K562 (cell line): ENCODE data around the gene AFF3. TPM values are rescaled to one million over a fixed set of nuclear protein-coding genes. Genes with fewer than 3 reads are reported as not detected.

ENCODE experiments used
- ATAC-seq: fragments of 200-7000 bp; cut with Tn5 transposase; 3 replicates; pipeline ENCODE4 v1.9.1; 2020; ENCODE audit warnings: moderate library complexity
- BruUV-seq: library from RNA; stranded (reverse); fragments of 400-500 nt; replicated peaks from 2 replicates; lab custom pipeline; 2021; lab: Mats Ljungman, UMichigan
- CTCF ChIA-PET: fragments of 300-600 bp; formaldehyde crosslinking; extraction: SDS; loops from one replicate; lab custom pipeline; 2021; ENCODE audit warnings: low intra/inter-chr PET ratio; lab: Yijun Ruan, JAX
- POLR2A ChIA-PET: fragments of 300-600, 350-650 bp; sonication (Branson Sonifier 250); formaldehyde crosslinking; extraction: SDS; loops from one replicate; lab custom pipeline; 2021; ENCODE audit warnings: antibody characterized with exemption, inconsistent platforms; lab: Yijun Ruan, JAX
- DNase-seq, 4 experiments: peaks; one replicate each; pipeline versions ENCODE4 v3.0.0 to v3.0.0-alpha.2; 2011 to 2018; ENCODE audit warnings: low spot score in 3 of 4, mixed read lengths in 3 of 4; ENCODE audit errors: extremely low read depth in 1 of 4
- FAIRE-seq: peaks from 2 replicates; lab custom pipeline; 2011; peaks lifted over from hg19 to GRCh38; lab: Jason Lieb, UNC
- H2AFZ ChIP-seq: 2 replicates; pipeline ENCODE4 v1.6.0; 2011; ENCODE audit warnings: low read depth, low read length, control low read depth, inconsistent platforms
- H3K27ac ChIP-seq: fragments of 200-600 bp; 3 replicates; pipeline ENCODE4 v1.8.0; 2011; ENCODE audit warnings: low read depth, mild to moderate bottlenecking, control low read depth, inconsistent platforms, low read length, moderate library complexity, mixed read lengths; ENCODE audit errors: extremely low read depth
- H3K27me3 ChIP-seq, 2 experiments: fragments of 300-600 bp in 1 of 2; 2 replicates in 1 of 2; 3 replicates in 1 of 2; pipeline versions ENCODE4 v1.6.0 to v1.8.0; 2011; ENCODE audit warnings: inconsistent platforms in 2 of 2, low read length in 2 of 2, mild to moderate bottlenecking in 1 of 2, mixed read lengths in 1 of 2, moderate library complexity in 1 of 2; ENCODE audit not compliant: control insufficient read depth in 2 of 2, insufficient read depth in 2 of 2
- H3K36me3 ChIP-seq: fragments of 300-600 bp; 3 replicates; pipeline ENCODE4 v1.8.0; 2011; ENCODE audit warnings: mild to moderate bottlenecking, low read length, inconsistent platforms; ENCODE audit not compliant: control insufficient read depth, insufficient read depth
- H3K4me1 ChIP-seq, 2 experiments: fragments of 200-600 bp in 1 of 2; replicated peaks in 1 of 2; 2 replicates in 1 of 2; 3 replicates in 1 of 2; pipeline versions ENCODE4 v1.5.1 to v1.8.0; 2011; ENCODE audit warnings: inconsistent platforms in 2 of 2, low read length in 2 of 2, mild to moderate bottlenecking in 1 of 2, mixed read lengths in 1 of 2, moderate library complexity in 1 of 2; ENCODE audit not compliant: control insufficient read depth in 2 of 2, insufficient read depth in 2 of 2
- H3K4me2 ChIP-seq: 2 replicates; pipeline ENCODE4 v1.6.1; 2011; ENCODE audit warnings: low read length, control low read depth, inconsistent platforms, mixed read lengths; ENCODE audit not compliant: insufficient read depth
- H3K4me3 ChIP-seq: fragments of 200-600 bp; sonication (generic), shearing (Covaris generic); 2 replicates; pipeline ENCODE4 v1.5.1; 2016; ENCODE audit warnings: control low read depth, inconsistent platforms
- H3K79me2 ChIP-seq: fragments of 200-600 bp; 3 replicates; pipeline ENCODE4 v1.8.0; 2011; ENCODE audit warnings: low read length, inconsistent platforms; ENCODE audit not compliant: control insufficient read depth, insufficient read depth
- H3K9ac ChIP-seq, 2 experiments: 2 replicates each; pipeline versions ENCODE4 v1.6.0 to v1.6.1; 2011; ENCODE audit warnings: low read depth in 2 of 2, low read length in 2 of 2, control low read depth in 1 of 2, inconsistent platforms in 1 of 2, mild to moderate bottlenecking in 1 of 2, mixed read lengths in 1 of 2; ENCODE audit not compliant: insufficient read depth in 1 of 2
- H3K9me1 ChIP-seq: one replicate; pipeline ENCODE4 v1.6.0; 2011; ENCODE audit warnings: inconsistent platforms, mild to moderate bottlenecking, low read length, moderate library complexity; ENCODE audit not compliant: control insufficient read depth, insufficient read depth
- H3K9me3 ChIP-seq: replicated peaks from 2 replicates; pipeline ENCODE4 v1.5.1; 2011; ENCODE audit warnings: low read depth, low read length, inconsistent platforms; ENCODE audit not compliant: control insufficient read depth, insufficient read depth
- H4K20me1 ChIP-seq: replicated peaks from 2 replicates; pipeline ENCODE4 v1.6.1; 2011; ENCODE audit warnings: low read length, inconsistent platforms, mixed read lengths; ENCODE audit not compliant: control insufficient read depth, insufficient read depth
- CGGBP1 ChIP-seq: fragments of 250-450 bp; sonication (Bioruptor Pico); IDR thresholded peaks from 2 replicates; pipeline ENCODE4 v1.9.0; 2021; ENCODE audit warnings: mild to moderate bottlenecking
- HINFP ChIP-seq: fragments of 450-650 bp; conservative IDR thresholded peaks from 2 replicates; pipeline ENCODE4 v1.6.1; 2016; ENCODE audit warnings: missing genetic modification characterization, low read depth, mild to moderate bottlenecking, control low read depth, missing compliant biosample characterization
- KLF10 ChIP-seq: fragments of 250-450 bp; sonication (Bioruptor Pico); IDR thresholded peaks from 2 replicates; pipeline ENCODE4 v1.6.1; 2021; ENCODE audit warnings: matching md5 sums
- LCOR ChIP-seq: sonication (generic); formaldehyde crosslinking; IDR thresholded peaks from 2 replicates; pipeline ENCODE4 v1.8.0; 2022; ENCODE audit warnings: mild to moderate bottlenecking, missing genetic modification reagents
- NBN ChIP-seq: fragments of 450-650 bp; IDR thresholded peaks from 2 replicates; pipeline ENCODE4 v1.6.1; 2016; ENCODE audit warnings: low read depth, mild to moderate bottlenecking
- NCOA2 ChIP-seq, 2 experiments: fragments of 450-650 bp; IDR thresholded peaks; 2 replicates each; pipeline ENCODE4 v1.6.1; 2018; ENCODE audit warnings: mild to moderate bottlenecking in 2 of 2, moderate library complexity in 1 of 2; ENCODE audit not compliant: partially characterized antibody in 2 of 2
- NFRKB ChIP-seq: fragments of 450-650 bp; IDR thresholded peaks from 2 replicates; pipeline ENCODE4 v1.6.1; 2016; ENCODE audit warnings: low read depth
- RB1 ChIP-seq: fragments of 450-650 bp; IDR thresholded peaks from 2 replicates; pipeline ENCODE4 v1.6.1; 2017; ENCODE audit warnings: low read depth, mild to moderate bottlenecking
- TRIM25 ChIP-seq: fragments of 450-650 bp; IDR thresholded peaks from 2 replicates; pipeline ENCODE4 v1.7.0; 2016; ENCODE audit warnings: borderline replicate concordance
- ZNF197 ChIP-seq: fragments of 200-800 bp; sonication (Bioruptor generic); IDR thresholded peaks from 2 replicates; pipeline ENCODE4 v1.6.1; 2016; ENCODE audit warnings: low read depth, missing genetic modification characterization, missing compliant biosample characterization
- ZNF444 ChIP-seq: fragments of 250-450 bp; sonication (Bioruptor Pico); IDR thresholded peaks from 2 replicates; pipeline ENCODE4 v1.4.0; 2020; ENCODE audit warnings: mild to moderate bottlenecking, moderate library complexity
- ZNF740 ChIP-seq, 3 experiments: fragments of 200-800 bp in 1 of 3; sonication (Bioruptor generic) in 1 of 3; sonication (generic) in 1 of 3; formaldehyde crosslinking in 1 of 3; IDR thresholded peaks; 2 replicates each; pipeline versions ENCODE4 v1.6.1 to v1.8.0; 2016 to 2022; ENCODE audit warnings: mild to moderate bottlenecking in 2 of 3, missing compliant biosample characterization in 2 of 3, missing genetic modification characterization in 2 of 3, missing genetic modification reagents in 1 of 3
- WGBS: fragments of 100-300 bp; shearing (Covaris generic); methylation state at CpG from one replicate; pipeline ENCODE4 v1.1.6; 2016; ENCODE audit warnings: low coverage, mixed read lengths; ENCODE audit not compliant: insufficient coverage; ENCODE audit errors: missing lambda C conversion rate; 5-methylcytosine and 5-hydroxymethylcytosine counted together
- in situ Hi-C: fragments of 300-500 bp; cut with MboI; formaldehyde crosslinking; loops from 4 replicates; pipeline ENCODE4 v1.15.0; 2018; ENCODE audit warnings: inconsistent platforms, mixed read lengths
- intact Hi-C: fragments of 100-400 bp; cut with micrococcal nuclease; formaldehyde crosslinking; loops from 2 replicates; pipeline ENCODE4 v1.14.2; 2022
- polyA plus RNA-seq, 8 experiments: library from polyadenylated mRNA; depleted of rRNA in 4 of 8; stranded (reverse) in 5 of 8; unstranded in 3 of 8; fragments of >200 nt; fragmentation: Nextera tagmentation in 2 of 8; fragmentation: Illumina TruSeq in 1 of 8; extraction: Ambion mirVana in 2 of 8; extraction: Trizol in 1 of 8; gene quantifications; 2 replicates each; pipeline versions ENCODE4 v1.2.1 to v1.2.3, GENCODE V29; 2011 to 2014; ENCODE audit warnings: inconsistent platforms in 1 of 8, missing spikeins in 1 of 8
- total RNA-seq, 7 experiments: library from RNA; depleted of rRNA in 6 of 7; stranded (reverse); fragments of >200 nt in 6 of 7; fragmentation: Illumina TruSeq in 2 of 7; extraction: Trizol in 2 of 7; gene quantifications; 2 replicates each; pipeline versions ENCODE4 v1.2.1 to v1.2.3, GENCODE V29; 2011 to 2021; ENCODE audit warnings: low replicate concordance in 1 of 7
- TF ChIP-seq, protein P1 (sequence below): fragments of 450-650 bp; formaldehyde crosslinking; IDR thresholded peaks from 2 replicates; pipeline ENCODE4 v1.4.0; 2020; ENCODE audit warnings: mild to moderate bottlenecking
- TF ChIP-seq, protein P2 (sequence below): sonication (generic); formaldehyde crosslinking; IDR thresholded peaks from 2 replicates; pipeline ENCODE4 v1.8.0; 2022; ENCODE audit warnings: mild to moderate bottlenecking, missing genetic modification reagents

The AFF3 gene
- total and polyA plus RNA-seq, 9 of the 15 experiments (the other 6 are each of a cell fraction or from before 2014, with no cell fraction given): 0.02 to 0.11 TPM; not detected in 7

GRCh38 chr2:99735753-99736152 is 406.6 kb downstream of the AFF3 start:
- Histone ChIP-seq H3K4me3 (no peak overlapping the region), H4K20me1 (no peaks in the 10 kb centered on the region), H3K9ac (no peak overlapping the region), H3K27me3 (no peaks in the 10 kb centered on the region), H3K4me2 (no peak overlapping the region), H3K9me3 (no peaks in the 10 kb centered on the region), H3K36me3 (no peaks in the 10 kb centered on the region), H2AFZ (no peak overlapping the region), H3K79me2 (no peaks in the 10 kb centered on the region), H3K27ac (no peak overlapping the region), H3K4me1 (no peaks in the 10 kb centered on the region), H3K9me1 (no peaks in the 10 kb centered on the region)
- DNase-seq: no peak
- no TSS peak for BruUV-seq
- POLR2A ChIA-PET: no interaction called here
- intact Hi-C loops (no loop called here), in situ Hi-C loops (no loop called here)
- 0% methylated on average over 1 of the region's 1 CpG for WGBS
- CTCF ChIA-PET: no interaction called here
- TF ChIP-seq ZNF197 (CRISPR knock-in tag) (no peak), TRIM25 (no peak), ZNF444 (CRISPR knock-in tag) (no peak), LCOR (CRISPR knock-in tag) (no peak), CGGBP1 (no peak), ZNF740 (CRISPR knock-in tag; IDR thresholded peaks at IDR 0.05) (no peak), ZNF740 (tag; IDR thresholded peaks at IDR 0.05) (no peak), RB1 (no peak), HINFP (tag) (no peak), NCOA2 (IDR thresholded peaks at IDR 0.05; ENCODE audit: partially characterized antibody in 2 of 2) (no peak), NBN (no peak), NFRKB (no peak), KLF10 (no peak)
- TF ChIP-seq, protein P1, sequence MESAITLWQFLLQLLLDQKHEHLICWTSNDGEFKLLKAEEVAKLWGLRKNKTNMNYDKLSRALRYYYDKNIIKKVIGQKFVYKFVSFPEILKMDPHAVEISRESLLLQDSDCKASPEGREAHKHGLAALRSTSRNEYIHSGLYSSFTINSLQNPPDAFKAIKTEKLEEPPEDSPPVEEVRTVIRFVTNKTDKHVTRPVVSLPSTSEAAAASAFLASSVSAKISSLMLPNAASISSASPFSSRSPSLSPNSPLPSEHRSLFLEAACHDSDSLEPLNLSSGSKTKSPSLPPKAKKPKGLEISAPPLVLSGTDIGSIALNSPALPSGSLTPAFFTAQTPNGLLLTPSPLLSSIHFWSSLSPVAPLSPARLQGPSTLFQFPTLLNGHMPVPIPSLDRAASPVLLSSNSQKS: no peak
- TF ChIP-seq, protein P2, sequence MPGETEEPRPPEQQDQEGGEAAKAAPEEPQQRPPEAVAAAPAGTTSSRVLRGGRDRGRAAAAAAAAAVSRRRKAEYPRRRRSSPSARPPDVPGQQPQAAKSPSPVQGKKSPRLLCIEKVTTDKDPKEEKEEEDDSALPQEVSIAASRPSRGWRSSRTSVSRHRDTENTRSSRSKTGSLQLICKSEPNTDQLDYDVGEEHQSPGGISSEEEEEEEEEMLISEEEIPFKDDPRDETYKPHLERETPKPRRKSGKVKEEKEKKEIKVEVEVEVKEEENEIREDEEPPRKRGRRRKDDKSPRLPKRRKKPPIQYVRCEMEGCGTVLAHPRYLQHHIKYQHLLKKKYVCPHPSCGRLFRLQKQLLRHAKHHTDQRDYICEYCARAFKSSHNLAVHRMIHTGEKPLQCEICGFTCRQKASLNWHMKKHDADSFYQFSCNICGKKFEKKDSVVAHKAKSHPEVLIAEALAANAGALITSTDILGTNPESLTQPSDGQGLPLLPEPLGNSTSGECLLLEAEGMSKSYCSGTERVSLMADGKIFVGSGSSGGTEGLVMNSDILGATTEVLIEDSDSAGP (CRISPR knock-in tag): no peak
- no peak for FAIRE-seq
- ATAC-seq: no peak
